GM19468 (cell line): ENCODE measurements around the gene C12orf57.
"Not testable (repeated sequence)": the region's sequence is repeated elsewhere in the genome, so short reads cannot be mapped to it uniquely, and the experiment has no call there.

Source experiments
- ATAC-seq: cut with Tn5 transposase; IDR thresholded peaks from one replicate; pipeline ENCODE4 v1.9.1; 2021; ENCODE audit warnings: mild to moderate bottlenecking, moderate library complexity, moderate number of reproducible peaks; ENCODE audit not compliant: unreplicated experiment; ENCODE audit errors: extremely low read depth

C12orf57 gene, protein sequence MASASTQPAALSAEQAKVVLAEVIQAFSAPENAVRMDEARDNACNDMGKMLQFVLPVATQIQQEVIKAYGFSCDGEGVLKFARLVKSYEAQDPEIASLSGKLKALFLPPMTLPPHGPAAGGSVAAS

DNA sequence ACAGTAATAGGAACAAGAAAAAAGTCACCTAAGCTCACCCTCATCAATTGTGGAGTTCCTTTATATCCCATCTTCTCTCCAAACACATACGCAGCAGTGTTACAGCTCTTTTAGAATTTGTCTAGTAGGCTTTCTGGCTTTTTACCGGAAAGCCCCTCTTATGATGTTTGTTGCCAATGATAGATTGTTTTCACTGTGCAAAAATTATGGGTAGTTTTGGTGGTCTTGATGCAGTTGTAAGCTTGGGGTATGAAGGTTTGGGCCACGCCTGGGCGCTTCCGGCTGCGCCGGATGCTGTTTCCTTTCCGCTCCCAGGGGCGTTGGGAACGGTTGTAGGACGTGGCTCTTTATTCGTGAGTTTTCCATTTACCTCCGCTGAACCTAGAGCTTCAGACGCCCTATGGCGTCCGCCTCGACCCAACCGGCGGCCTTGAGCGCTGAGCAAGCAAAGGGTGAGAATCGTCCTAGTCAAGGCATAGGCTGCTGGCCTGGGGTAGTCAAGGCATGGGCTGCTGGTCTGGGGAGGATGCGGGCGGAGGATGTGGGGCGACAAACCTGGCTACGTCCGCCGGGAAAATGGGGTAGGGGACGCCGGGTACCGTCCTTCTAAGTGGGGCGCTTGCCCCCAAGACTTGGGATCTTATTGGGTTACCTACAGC, at the start of gene C12orf57, which contains the start of gene RNU7-1:
Gene C12orf57, plus strand, starts transcription at position 301 of the 659 bp plus-strand sequence. Its CDS starts 100 bp downstream, at position 401.
Gene RNU7-1, plus strand, starts transcription at position 95 of the 659 bp plus-strand sequence.
- peak; percentile 14 for ATAC-seq

DNA sequence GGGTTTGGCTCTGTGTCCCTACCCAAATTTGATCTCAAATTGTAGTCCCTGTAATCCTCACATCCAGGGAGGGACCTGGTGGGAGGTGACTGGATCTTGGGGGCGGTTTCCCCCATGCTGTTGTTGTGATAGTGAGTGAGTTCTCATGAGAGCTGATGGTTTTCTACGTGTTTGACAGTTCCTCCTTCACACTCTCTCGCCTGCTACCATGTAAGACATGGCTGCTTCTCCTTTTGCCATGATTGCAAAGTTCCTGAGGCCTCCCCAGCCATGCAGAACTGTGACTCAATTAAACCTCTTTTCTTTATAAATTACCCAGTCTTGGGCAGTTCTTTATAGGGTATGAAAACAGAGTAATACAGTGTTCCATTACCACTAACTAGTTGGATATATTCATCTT, 49.5 kb upstream of the C12orf57 start:
- no peak for ATAC-seq

DNA sequence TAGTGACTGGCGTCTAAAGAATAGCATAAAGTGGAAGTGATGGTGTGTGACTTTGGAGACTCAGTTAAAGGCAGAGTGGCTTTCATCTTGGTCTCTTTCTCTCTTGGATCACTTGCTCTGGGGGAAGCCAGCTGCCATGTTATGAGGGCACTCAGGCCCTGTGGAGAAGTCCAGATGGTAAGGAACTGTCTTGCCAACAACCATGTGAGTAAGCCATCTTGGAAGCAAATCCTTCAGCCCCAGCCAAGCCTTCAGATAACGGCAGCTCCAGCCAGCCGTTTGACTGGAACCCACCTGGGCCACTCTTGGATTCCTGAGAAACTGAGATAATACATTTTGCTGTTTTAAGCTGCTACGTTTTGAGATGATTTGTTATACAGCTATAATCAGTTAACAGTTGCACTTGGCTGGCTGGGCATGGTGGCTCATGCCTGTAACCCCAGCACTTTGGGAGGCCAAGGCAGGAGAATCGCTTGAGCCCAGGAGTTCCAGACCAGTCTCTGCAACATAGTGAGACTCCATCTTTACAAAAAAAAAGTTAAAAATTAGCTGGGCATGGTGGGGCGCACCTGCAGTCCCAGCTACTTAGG, 46.9 kb upstream of the C12orf57 start:
- ATAC-seq = no peak

DNA sequence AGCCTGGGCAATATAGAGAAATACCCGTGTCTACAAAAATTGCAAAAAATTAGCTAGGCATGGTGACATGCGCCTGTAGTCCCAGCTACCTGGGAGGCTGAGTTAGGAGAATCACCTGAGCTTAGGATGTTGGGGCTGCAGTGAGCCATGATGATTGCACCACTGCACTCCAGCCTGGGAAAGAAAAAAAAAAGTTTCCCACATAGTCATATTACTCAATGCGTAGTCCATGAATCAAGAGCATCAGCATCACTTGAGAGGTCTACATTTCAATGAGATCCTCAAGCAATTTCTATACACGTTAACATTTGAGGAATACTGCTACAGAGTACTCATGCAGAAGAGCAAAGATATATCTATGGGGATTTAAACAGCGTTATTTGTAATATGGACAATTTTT, 44.4 kb upstream of the C12orf57 start:
- no peak for ATAC-seq

DNA sequence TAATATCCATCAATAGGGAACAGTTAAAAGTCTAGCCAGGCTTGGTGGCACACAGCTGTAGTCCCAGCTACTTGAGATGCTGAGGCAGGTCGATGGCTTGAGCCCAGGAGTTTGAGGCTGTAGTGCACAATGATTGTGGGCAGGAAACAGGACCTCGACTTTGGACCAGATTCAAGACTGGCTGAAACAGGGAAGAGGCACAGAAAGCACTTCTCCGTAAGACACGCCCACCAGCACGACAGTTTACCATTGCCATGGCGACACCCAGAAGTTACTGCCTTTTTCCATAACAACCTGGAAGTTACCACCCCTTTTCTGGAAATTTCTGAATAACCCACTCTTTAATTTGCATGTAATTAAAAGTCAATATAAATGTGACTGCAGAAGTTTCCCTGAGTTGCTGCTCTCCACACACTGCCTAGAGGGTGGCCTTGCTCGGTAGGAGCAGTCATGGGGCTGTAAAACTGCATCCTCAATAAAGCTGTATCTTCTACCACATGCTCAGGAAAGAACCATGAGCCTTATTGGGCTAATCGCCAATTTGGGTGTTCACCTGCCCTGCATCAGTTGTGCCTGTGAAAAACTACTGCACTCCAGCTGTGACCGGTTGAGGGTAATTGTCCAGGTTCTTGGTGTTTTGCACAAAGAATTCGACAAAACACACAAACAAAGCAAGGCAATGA, 43.8 kb upstream of the C12orf57 start:
- ATAC-seq = no peak

DNA sequence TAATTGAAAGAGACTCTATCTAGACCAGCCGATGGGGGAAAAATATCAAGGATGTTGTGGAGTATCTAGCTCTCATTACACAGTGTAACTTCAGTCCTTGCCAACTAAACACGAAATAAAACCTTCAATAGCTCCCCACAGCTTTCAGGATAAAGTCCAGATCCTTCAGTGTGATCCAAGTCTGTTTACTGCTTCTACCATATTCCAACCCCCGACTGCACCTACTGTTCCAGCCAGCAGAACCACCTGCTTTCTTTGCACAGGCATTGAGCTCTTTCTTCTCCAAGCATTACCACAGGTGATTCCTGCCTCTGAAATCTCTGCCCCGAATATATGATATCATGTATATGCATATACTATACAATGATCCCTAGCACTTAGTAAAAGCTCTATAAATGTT, 41.4 kb upstream of the C12orf57 start:
- no peak for ATAC-seq

DNA sequence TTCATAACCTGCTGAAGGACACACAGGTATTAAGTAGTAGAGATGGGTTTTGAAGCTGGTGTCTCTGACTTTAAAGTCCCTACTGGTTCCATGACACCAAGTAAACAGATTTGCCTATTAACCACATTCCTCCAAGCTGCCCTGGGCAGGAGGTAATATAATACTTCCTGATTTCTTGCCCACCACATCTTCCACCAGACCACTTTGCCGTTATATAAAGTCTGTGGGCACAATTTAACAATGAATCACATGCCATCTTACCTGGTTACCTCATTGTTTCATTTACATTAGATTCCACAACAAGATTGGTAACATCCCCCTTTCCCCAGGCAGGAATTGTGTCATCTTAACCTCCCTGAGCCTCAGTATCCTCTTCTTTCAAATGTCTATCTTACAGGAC, 40.1 kb upstream of the C12orf57 start:
- ATAC-seq = no peak

DNA sequence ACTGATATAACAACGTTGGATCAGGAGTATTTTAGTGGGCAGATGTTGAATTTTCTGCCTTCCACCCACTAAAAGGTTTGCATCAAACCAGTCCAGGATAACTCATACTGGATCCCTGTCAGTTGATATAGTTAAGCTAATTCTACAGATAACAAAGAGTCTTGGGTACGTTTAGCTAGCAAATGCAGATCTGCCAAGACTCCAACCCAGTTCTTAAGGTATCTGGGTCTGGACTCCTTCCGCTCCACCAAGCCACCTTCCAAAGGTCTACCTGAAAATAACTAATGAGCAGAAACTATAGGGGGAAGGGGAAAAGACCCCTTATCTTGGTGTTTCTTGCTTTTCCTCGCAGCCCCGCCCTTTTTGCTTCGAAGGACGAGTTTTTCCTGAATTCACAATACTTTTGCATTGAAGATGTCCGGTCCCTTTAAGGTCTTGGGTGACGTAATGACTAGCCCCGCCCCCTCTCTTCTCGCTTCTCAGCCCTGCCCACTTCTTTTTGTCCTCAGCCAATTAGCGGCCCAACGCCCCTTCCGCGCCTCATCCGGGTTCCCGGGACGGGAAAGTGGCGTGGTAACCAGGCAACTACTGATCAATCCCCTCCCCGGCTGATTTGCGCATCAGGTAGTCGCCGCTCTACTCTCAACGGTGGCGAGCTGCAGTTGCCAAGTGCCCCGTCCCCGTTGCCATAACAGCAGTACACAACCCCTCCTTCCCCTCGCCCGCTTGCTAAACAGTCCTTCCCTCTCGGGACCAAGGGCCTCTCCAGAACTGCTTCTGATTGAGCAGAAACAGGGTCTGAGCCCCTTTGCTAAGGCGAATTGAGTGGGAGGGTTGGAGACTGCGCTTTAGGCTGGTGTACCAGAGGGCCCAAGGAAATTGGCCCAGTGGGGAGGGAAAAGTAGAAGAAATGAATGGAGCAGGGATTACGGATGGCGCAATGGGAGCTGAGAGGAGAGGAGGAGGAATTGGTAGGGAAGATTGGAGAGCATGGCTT, 39.2 kb upstream of the C12orf57 start, which contains the start of gene LRRC23:
Gene LRRC23, plus strand, starts transcription at position 543 of the 997 bp plus-strand sequence. CDS start 812 bp downstream, outside the sequence.
- ATAC-seq = peak; percentile 54

DNA sequence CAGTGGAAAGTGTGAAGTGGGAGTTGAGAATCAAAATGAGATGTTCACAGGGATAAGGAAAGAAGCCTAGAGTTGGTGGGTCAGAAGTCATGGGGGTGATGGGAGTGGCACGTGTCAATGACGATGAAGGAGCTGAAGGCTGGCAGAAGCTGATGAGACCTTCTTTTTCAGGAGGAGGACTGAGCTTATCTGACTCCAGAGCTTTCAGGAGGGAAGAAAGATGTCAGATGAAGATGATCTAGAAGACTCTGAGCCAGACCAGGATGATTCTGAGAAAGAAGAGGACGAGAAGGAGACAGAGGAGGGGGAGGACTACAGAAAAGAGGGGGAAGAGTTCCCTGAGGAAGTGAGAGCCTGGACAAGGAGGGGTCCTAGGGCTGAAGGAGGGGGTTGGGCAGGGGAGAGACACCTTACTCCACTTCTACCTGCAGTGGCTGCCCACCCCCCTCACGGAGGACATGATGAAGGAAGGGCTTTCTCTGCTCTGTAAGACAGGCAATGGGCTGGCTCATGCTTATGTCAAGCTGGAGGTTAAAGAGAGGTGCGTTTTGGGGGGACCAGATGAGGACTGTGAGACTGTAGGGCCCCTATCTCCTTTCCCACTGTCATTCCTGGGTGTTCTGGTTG, 38.3 kb upstream of the C12orf57 start:
- no peak for ATAC-seq

DNA sequence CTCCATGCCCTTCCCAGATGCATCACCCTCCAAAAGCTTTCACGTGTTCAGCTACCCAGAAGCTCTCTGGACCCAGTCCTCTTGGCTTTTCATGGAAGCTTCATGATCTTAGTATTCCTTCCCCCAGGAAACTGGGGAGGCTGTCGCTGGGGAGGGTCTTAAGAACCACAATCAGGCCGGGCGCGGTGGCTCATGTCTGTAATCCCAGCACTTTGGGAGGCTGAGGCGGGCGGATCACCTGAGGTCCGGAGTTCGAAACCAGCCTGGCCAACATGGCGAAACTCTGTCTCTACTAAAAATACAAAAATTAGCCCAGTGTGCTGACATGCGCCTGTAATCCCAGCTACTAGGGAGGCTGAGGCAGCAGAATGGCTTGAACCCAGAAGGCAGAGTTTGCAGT, 35.7 kb upstream of the C12orf57 start:
- ATAC-seq = not testable (repeated sequence)

DNA sequence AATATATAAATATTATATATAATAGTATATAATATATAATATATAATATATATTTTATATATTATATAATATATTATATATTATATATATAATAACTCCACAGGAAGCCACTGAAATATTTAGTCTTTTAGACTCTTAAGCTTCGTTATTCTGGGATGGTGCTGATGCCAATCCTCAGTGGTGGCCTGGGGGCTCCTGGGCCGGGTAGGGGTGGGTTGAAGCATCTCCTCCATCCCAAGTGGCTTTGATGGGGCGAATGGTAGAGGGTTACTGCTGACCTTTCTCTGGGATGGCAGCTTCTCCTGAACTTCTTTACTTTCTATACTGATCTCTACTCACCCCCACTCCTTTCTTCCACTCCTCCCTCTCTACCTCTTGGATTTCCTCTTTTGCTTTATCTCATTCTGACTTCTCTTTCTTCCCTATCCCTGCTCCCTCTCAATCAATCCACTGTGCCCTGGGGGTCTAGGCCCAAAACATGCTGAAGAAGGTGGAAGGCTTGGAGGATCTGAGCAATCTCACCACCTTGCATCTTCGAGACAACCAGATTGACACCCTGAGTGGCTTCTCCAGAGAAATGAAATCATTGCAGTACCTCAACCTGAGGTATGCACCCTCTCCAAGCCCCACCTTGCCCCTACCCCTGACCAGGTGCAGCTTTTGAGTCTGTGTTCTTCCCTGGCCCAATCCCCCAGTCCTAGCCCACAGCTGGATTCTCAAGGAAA, 34.2 kb upstream of the C12orf57 start:
- ATAC-seq = no peak

DNA sequence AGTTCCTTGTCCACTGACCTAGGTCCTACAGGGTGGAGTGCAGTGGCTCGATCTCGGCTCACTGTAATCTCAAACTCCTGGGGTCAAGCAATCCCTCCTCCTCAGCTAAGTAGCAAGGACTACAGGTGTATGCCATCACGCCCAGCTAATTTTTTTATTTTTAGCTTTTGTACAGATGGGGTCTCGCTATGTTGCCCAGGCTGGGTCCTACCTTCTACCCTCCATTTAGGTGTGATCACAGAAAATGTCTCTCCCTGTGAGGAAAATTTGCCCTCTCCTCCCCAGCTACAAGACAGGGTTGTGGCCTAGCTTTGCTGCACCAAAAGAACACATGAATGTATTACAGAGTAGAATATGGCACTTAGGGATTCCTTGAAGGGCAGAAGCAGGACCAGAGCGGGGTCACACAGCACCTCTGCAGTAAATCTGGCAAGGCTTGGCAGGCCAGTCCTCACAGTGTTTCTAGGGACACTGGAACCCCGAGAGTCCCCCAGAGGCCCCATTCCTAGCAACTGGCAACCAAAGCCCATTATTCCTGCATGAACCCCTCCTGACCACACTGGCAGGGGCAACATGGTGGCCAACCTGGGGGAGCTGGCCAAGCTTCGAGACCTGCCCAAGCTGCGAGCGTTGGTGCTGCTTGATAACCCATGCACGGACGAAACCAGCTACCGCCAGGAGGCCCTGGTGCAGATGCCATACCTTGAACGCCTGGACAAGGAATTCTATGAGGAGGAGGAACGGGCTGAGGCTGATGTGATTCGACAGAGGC, 31.5 kb upstream of the C12orf57 start:
- ATAC-seq = no peak

DNA sequence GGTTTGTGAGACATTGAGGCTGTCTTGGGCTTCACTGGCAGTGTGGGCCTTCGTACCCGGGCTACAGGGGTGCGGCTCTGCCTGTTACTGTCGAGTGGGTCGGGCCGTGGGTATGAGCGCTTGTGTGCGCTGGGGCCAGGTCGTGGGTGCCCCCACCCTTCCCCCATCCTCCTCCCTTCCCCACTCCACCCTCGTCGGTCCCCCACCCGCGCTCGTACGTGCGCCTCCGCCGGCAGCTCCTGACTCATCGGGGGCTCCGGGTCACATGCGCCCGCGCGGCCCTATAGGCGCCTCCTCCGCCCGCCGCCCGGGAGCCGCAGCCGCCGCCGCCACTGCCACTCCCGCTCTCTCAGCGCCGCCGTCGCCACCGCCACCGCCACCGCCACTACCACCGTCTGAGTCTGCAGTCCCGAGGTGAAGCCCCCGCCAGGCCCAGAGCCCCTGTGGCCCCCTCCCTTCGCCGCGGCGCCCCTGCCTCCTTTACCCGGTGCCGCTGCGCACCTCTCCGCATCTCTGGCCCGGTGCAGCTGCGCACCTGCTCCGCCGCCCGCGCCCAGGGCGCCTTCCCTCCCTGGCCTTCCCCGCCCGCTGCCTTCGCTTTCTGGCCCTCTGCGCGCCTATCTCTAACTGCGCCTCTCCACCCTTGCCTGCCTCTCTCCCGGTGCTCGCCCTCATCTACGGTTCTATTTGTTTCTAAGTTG, 29.4 kb upstream of the C12orf57 start, which contains the start of gene ENO2:
Gene ENO2, plus strand, starts transcription at position 335 of the 701 bp plus-strand sequence. CDS start 1,253 bp downstream, outside the sequence.
- no peak for ATAC-seq

DNA sequence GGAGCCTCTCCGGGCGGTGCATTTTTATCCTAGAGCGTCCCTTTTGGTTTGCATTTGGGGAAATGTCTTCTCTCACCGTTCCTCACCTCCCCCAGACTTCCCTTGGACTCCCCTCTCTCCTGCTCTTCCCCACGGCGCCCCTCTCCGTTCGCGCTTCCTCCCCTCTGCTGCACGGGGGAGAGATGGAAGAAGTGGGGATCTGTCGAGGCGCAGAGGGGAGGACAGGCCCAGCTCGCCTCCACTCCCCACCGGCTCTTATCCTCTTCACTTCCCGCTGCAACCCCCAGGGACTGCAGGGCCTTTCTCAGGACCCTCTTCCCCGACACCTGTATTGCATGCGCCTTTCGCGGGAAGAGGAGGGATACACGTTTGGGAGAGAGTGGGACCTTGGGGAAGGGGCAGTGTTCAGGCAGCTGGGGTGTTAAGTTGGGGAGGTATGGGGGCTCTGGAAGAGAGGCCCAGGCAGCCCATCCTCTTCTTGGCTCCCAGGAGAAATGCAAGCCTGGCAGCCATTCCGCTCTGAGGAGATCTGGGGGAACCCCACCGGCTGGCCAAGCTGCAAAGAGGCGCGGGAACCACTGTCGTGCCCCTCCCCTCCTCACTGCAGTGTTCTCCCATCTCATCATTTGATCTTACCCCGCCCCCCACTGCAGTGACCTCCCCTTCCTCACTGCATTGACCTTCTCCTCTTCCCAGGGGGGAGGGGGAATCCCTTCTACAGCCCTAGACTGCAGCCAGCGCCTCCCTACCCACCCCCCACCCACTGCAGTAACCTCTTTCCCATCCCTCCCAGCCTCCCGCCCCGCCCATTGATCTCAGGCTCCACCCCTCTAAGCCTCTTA, 28.7 kb upstream of the C12orf57 start:
- no peak for ATAC-seq

DNA sequence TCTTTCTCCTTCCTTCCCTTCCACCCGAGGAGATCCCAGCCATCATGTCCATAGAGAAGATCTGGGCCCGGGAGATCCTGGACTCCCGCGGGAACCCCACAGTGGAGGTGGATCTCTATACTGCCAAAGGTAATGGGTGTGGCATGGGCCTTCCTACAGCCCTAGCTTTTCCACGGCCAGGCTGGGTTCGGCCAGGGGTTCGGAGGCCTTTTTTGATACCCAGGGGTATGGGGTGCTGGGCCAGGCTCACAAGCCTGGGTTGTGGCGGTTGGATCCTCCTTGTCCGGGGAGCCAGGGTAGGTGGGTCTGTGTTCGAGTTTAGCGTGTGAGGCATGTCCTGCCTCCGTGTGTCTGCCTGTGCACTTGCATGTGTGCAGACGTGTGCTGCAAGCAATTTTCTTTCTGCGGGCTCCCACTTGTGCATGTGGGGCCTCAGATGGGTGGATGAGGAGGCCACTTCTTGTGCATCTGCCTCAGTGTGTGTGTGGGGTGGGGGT, 28.0 kb upstream of the C12orf57 start:
- ATAC-seq = no peak
